GM19025 (cell line): ENCODE measurements around the gene RIPOR2.

Source experiments
- ATAC-seq: cut with Tn5 transposase; IDR thresholded peaks from one replicate; pipeline ENCODE4 v1.9.1; 2021; ENCODE audit warnings: mild to moderate bottlenecking, low read depth, moderate library complexity; ENCODE audit not compliant: unreplicated experiment

RIPOR2 gene

GRCh38 chr6:24907919-24908649 is 27.7 kb downstream of the RIPOR2 start:
- no peak for ATAC-seq

GRCh38 chr6:24906314-24906713 is 29.4 kb downstream of the RIPOR2 start:
- ATAC-seq, result no peak

GRCh38 chr6:24905483-24905882 is 30.3 kb downstream of the RIPOR2 start:
- no peak for ATAC-seq

GRCh38 chr6:24903681-24904080 is 32.1 kb downstream of the RIPOR2 start:
- no peak for ATAC-seq

- ATAC-seq, result no peak
Observed at GRCh38 chr6:24902782-24903181, 33.0 kb downstream of the RIPOR2 start.

GRCh38 chr6:24901698-24902328 is 33.9 kb downstream of the RIPOR2 start:
- no peak for ATAC-seq

- ATAC-seq, result no peak
Observed at GRCh38 chr6:24900917-24901697, 34.7 kb downstream of the RIPOR2 start.

- ATAC-seq, result no peak
Observed at GRCh38 chr6:24899997-24900325, 35.8 kb downstream of the RIPOR2 start.

- ATAC-seq, result no peak
Observed at GRCh38 chr6:24899136-24899996, 36.4 kb downstream of the RIPOR2 start.

- no peak for ATAC-seq
Observed at GRCh38 chr6:24898676-24899075, 37.1 kb downstream of the RIPOR2 start.

GRCh38 chr6:24897186-24897585 is 38.6 kb downstream of the RIPOR2 start:
- ATAC-seq, result no peak

GRCh38 chr6:24893342-24893850 is 42.4 kb downstream of the RIPOR2 start:
- no peak for ATAC-seq

- ATAC-seq, result no peak
Observed at GRCh38 chr6:24891004-24891403, 44.8 kb downstream of the RIPOR2 start.

- ATAC-seq, result no peak
Observed at GRCh38 chr6:24890471-24890870, 45.3 kb downstream of the RIPOR2 start.

- no peak for ATAC-seq
Observed at GRCh38 chr6:24888715-24889370, 46.9 kb downstream of the RIPOR2 start.

- no peak for ATAC-seq
Observed at GRCh38 chr6:24887545-24888140, 48.1 kb downstream of the RIPOR2 start.

GRCh38 chr6:24883618-24884017 is 52.1 kb downstream of the RIPOR2 start:
- peak; percentile 74 for ATAC-seq

- no peak for ATAC-seq
Observed at GRCh38 chr6:24882835-24883555, 52.8 kb downstream of the RIPOR2 start.

- ATAC-seq, result no peak
Observed at GRCh38 chr6:24882295-24882694, 53.5 kb downstream of the RIPOR2 start.
